Loucy (cell line): ENCODE data around the gene NOXO1.

ENCODE experiments used
- H2AFZ ChIP-seq: fragments of 200-600 bp; sonication (generic); 2 replicates; pipeline ENCODE4 v1.6.0; 2016; ENCODE audit warnings: antibody characterized with exemption, mild to moderate bottlenecking, low read length, moderate library complexity
- H3F3A ChIP-seq: fragments of 200-600 bp; 2 replicates; pipeline ENCODE4 v1.6.0; 2016; ENCODE audit warnings: antibody characterized with exemption, low read depth, mild to moderate bottlenecking
- H3K27me3 ChIP-seq: fragments of 200-600 bp; sonication (generic); 2 replicates; pipeline ENCODE4 v1.6.1; 2014; ENCODE audit warnings: low read length, mild to moderate bottlenecking; ENCODE audit not compliant: insufficient read depth, poor library complexity, severe bottlenecking
- H3K36me3 ChIP-seq: fragments of 200-600 bp; sonication (generic); 2 replicates; pipeline ENCODE4 v1.6.1; 2016; ENCODE audit warnings: low read length; ENCODE audit not compliant: insufficient read depth
- H3K4me1 ChIP-seq: fragments of 200-600 bp; sonication (generic); 2 replicates; pipeline ENCODE4 v1.5.1; 2014; ENCODE audit warnings: low read length, mild to moderate bottlenecking; ENCODE audit not compliant: insufficient read depth, poor library complexity, severe bottlenecking
- H3K4me2 ChIP-seq: fragments of 200-600 bp; sonication (generic); 2 replicates; pipeline ENCODE4 v1.6.0; 2014; ENCODE audit warnings: antibody characterized with exemption, low read length, low read depth, mild to moderate bottlenecking; ENCODE audit not compliant: poor library complexity, severe bottlenecking
- H3K4me3 ChIP-seq: fragments of 200-600 bp; sonication (generic); 2 replicates; pipeline ENCODE4 v1.5.1; 2014; ENCODE audit warnings: low read length, mild to moderate bottlenecking, mixed read lengths; ENCODE audit not compliant: poor library complexity, severe bottlenecking
- H3K79me2 ChIP-seq: fragments of 200-600 bp; sonication (generic); 2 replicates; pipeline ENCODE4 v1.6.1; 2014; ENCODE audit warnings: low read length; ENCODE audit not compliant: insufficient read depth
- H3K9ac ChIP-seq: fragments of 200-600 bp; sonication (generic); 2 replicates; pipeline ENCODE4 v1.6.0; 2014; ENCODE audit warnings: mild to moderate bottlenecking, low read depth, low read length, moderate library complexity; ENCODE audit not compliant: poor library complexity, severe bottlenecking
- H3K9me2 ChIP-seq: fragments of 200-600 bp; sonication (generic); replicated peaks from 2 replicates; pipeline ENCODE4 v1.6.1; 2016; ENCODE audit warnings: low read depth, low read length, mixed read lengths
- H3K9me3 ChIP-seq: fragments of 200-600 bp; sonication (generic); 2 replicates; pipeline ENCODE4 v1.6.1; 2014; ENCODE audit warnings: mild to moderate bottlenecking, antibody characterized with exemption, low read length, low read depth; ENCODE audit not compliant: insufficient read depth
- H4K20me1 ChIP-seq: fragments of 200-600 bp; sonication (generic); 2 replicates; pipeline ENCODE4 v1.6.0; 2014; ENCODE audit warnings: antibody characterized with exemption, low read length, mild to moderate bottlenecking; ENCODE audit not compliant: insufficient read depth, poor library complexity, severe bottlenecking
- EZH2phosphoT487 ChIP-seq: fragments of 200-600 bp; IDR thresholded peaks from 2 replicates; pipeline ENCODE4 v1.6.1; 2018; ENCODE audit warnings: antibody characterized with exemption, mild to moderate bottlenecking, moderate library complexity, borderline replicate concordance
- TF ChIP-seq, protein P1 (sequence below): fragments of 200-600 bp; sonication (generic); conservative IDR thresholded peaks from 2 replicates; pipeline ENCODE4 v1.5.1; 2014; ENCODE audit warnings: mild to moderate bottlenecking, antibody characterized with exemption, low read length

The NOXO1 gene

DNA sequence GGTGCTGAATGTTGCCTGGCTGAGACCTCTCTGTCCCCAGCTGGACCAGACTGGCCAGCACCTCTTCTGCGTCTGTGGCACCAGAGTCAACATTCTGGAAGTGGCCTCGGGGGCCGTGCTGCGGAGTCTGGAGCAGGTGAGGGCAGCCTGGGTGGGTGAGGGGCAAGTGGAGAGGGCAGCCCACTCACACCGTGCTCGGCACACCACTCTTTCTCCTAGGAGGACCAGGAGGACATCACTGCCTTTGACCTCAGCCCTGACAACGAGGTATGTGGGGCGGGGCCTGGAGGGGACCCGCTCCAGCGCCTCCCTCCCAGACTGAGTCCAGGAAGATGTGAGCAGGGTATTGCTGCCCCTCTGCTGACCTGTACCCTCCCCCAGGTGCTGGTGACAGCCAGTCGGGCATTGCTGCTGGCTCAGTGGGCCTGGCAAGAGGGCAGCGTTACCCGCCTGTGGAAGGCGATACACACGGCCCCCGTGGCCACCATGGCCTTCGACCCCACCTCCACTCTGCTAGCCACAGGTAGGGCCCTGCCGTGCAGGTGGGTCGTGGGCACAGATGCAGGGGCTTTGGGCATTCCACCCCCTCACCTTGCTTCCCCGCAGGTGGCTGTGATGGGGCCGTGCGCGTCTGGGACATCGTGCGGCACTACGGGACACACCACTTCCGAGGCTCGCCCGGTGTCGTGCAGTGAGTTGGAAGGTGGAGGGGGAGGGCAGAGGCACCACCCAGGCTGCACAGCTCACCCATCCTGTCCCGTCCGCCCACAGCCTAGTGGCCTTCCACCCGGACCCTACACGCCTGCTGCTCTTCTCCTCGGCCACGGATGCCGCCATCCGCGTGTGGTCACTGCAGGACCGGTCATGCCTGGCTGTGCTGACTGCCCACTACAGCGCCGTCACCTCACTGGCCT is 6.9 kb downstream of the NOXO1 start:
- no peak overlapping the region for H2AFZ ChIP-seq
- H3K4me2 ChIP-seq = no peak overlapping the region
- H3K27me3 ChIP-seq = no peaks in the 10 kb centered on the region
- H3K79me2 ChIP-seq = peaks cover 22% of the 10 kb centered on the region; the same call in 1 of the 2 replicates
- H3K9me3 ChIP-seq = no peaks in the 10 kb centered on the region
- no peaks in the 10 kb centered on the region for H4K20me1 ChIP-seq
- no peak overlapping the region for H3K9ac ChIP-seq
- H3K36me3 ChIP-seq = no peaks in the 10 kb centered on the region
- H3K9me2 ChIP-seq = no peaks in the 10 kb centered on the region
- no peak overlapping the region for H3K4me3 ChIP-seq
- TF ChIP-seq, protein P1, sequence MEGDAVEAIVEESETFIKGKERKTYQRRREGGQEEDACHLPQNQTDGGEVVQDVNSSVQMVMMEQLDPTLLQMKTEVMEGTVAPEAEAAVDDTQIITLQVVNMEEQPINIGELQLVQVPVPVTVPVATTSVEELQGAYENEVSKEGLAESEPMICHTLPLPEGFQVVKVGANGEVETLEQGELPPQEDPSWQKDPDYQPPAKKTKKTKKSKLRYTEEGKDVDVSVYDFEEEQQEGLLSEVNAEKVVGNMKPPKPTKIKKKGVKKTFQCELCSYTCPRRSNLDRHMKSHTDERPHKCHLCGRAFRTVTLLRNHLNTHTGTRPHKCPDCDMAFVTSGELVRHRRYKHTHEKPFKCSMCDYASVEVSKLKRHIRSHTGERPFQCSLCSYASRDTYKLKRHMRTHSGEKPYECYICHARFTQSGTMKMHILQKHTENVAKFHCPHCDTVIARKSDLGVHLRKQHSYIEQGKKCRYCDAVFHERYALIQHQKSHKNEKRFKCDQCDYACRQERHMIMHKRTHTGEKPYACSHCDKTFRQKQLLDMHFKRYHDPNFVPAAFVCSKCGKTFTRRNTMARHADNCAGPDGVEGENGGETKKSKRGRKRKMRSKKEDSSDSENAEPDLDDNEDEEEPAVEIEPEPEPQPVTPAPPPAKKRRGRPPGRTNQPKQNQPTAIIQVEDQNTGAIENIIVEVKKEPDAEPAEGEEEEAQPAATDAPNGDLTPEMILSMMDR = no peak
- no peak for TF ChIP-seq EZH2phosphoT487
- H3F3A ChIP-seq = peaks cover 2% of the 10 kb centered on the region; the same call in 1 of the 2 replicates
- H3K4me1 ChIP-seq = no peaks in the 10 kb centered on the region

DNA sequence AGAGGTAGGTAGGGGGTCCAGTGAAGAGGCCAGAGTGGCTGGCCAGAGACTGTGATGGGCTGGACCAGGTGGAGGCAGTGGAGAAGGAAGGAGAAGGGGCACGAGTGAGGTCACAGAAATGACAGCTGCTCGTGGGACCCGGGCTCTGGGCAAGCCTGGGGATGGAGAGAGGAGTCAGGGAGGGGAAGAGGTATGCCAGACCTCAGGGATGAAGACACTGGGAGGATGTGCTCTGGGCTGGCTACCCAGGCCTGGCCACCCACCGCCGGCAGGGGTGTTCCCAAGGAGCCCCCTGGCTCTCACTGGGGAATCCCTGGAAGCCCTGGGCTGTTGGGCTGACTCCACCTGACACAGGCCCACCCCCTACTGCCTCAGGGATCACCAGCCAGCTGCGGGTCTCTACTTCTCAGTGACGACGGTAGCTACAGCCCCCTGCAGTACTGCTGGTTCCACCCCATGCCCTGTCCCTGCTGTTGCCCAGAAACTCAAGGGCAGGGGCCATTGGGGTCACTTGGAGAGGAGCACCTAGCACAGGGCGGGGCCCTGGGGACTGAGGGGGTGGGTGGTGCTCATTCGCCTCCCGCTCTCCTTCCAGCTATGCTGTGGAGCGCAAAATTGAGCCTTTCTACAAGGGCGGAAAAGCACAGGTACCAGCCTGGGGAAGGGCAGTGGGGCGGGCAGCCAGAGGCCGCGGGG is 7.7 kb downstream of the NOXO1 start:
- no peaks in the 10 kb centered on the region for H3K36me3 ChIP-seq
- no peaks in the 10 kb centered on the region for H3K9me2 ChIP-seq
- H4K20me1 ChIP-seq = no peaks in the 10 kb centered on the region
- H3K27me3 ChIP-seq = no peaks in the 10 kb centered on the region
- H2AFZ ChIP-seq = no peak overlapping the region
- H3K4me3 ChIP-seq = no peak overlapping the region
- H3K79me2 ChIP-seq = peaks cover 22% of the 10 kb centered on the region; the same call in 1 of the 2 replicates
- TF ChIP-seq EZH2phosphoT487 = no peak
- TF ChIP-seq, protein P1 = no peak
- no peak overlapping the region for H3K9ac ChIP-seq
- no peaks in the 10 kb centered on the region for H3K4me1 ChIP-seq
- peak overlapping the region; percentile 75 for H3K4me2 ChIP-seq
- peaks cover 2% of the 10 kb centered on the region; the same call in 1 of the 2 replicates for H3F3A ChIP-seq
- H3K9me3 ChIP-seq = no peaks in the 10 kb centered on the region

DNA sequence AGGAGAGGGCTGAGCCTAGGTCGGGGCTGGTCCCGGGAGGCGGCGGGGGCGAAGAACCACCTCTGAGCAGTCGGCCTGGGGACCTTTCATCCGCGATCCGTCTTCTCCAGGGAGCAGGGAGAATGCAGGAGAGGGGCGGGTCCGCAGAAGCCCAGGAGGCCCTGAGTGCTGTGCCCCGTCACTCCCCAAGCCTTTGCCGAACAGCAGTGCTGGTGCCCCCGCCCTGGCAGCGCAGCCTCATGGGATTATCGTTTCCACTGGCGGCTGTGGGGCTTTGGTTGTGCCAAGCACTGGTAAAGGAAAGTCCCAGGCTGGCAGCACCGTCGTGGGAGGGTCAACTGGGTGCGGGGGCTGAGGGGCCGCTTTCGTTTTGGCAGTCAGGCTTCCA is 8.8 kb downstream of the NOXO1 start:
- Histone ChIP-seq H2AFZ (no peak overlapping the region), H3K9ac (peak overlapping the region; percentile 94), H3K9me2 (no peaks in the 10 kb centered on the region), H4K20me1 (no peaks in the 10 kb centered on the region), H3F3A (peaks cover 2% of the 10 kb centered on the region; the same call in 1 of the 2 replicates), H3K9me3 (no peaks in the 10 kb centered on the region), H3K4me3 (peak overlapping the region; percentile 91), H3K36me3 (no peaks in the 10 kb centered on the region), H3K79me2 (peaks cover 22% of the 10 kb centered on the region; the same call in 1 of the 2 replicates), H3K27me3 (no peaks in the 10 kb centered on the region), H3K4me2 (peak overlapping the region; percentile 75), H3K4me1 (no peaks in the 10 kb centered on the region)
- TF ChIP-seq, protein P1 = no peak
- no peak for TF ChIP-seq EZH2phosphoT487
